Activated naive CD8-positive, alpha-beta T cell treated with anti-CD3 and anti-CD28 coated beads, Interleukin-2, amount 50 U/mL, for 24 hours (primary cell): ENCODE results near the gene SESN3.

ENCODE experiments used
- ATAC-seq: fragments of 150-1000 bp; cut with Tn5 transposase; one replicate; pipeline ENCODE4 v1.10.0; 2021
- DNase-seq: peaks from one replicate; pipeline ENCODE4 v3.0.0; 2021
- H3K27ac Mint-ChIP-seq: one replicate; pipeline ENCODE4 v1.8.0; 2021; ENCODE audit warnings: mild to moderate bottlenecking, mixed read lengths
- H3K27me3 Mint-ChIP-seq: one replicate; pipeline ENCODE4 v1.8.0; 2021; ENCODE audit warnings: mixed read lengths
- H3K36me3 Mint-ChIP-seq: one replicate; pipeline ENCODE4 v1.8.0; 2021; ENCODE audit warnings: low read depth, mixed read lengths
- H3K4me1 Mint-ChIP-seq: one replicate; pipeline ENCODE4 v1.8.0; 2021; ENCODE audit warnings: mixed read lengths
- H3K4me3 Mint-ChIP-seq: one replicate; pipeline ENCODE4 v1.8.0; 2021; ENCODE audit warnings: mild to moderate bottlenecking, moderate library complexity, mixed read lengths
- H3K9me3 Mint-ChIP-seq: one replicate; pipeline ENCODE4 v1.8.0; 2021; ENCODE audit warnings: mixed read lengths

The SESN3 gene

GRCh38 chr11:95119361-95120060 is 111.5 kb downstream of the SESN3 start:
- Mint-ChIP-seq H3K27ac (no peak overlapping the region), H3K4me1 (peaks cover 6% of the 10 kb centered on the region), H3K4me3 (no peak overlapping the region), H3K9me3 (no peaks in the 10 kb centered on the region), H3K36me3 (peaks cover 4% of the 10 kb centered on the region), H3K27me3 (no peaks in the 10 kb centered on the region)
- DNase-seq (no peak), ATAC-seq (peak; percentile 69)

GRCh38 chr11:95115597-95115996 is 115.4 kb downstream of the SESN3 start:
- Mint-ChIP-seq H3K4me1 (peaks cover 6% of the 10 kb centered on the region), H3K27ac (no peak overlapping the region), H3K4me3 (no peak overlapping the region), H3K36me3 (peaks cover 11% of the 10 kb centered on the region), H3K27me3 (no peaks in the 10 kb centered on the region), H3K9me3 (no peaks in the 10 kb centered on the region)
- no peak for ATAC-seq
- no peak for DNase-seq
